Tibial nerve (tissue), 4 donors: Measurements from ENCODE around the gene AURKA.
"Not testable (repeated sequence)": the region's sequence is repeated elsewhere in the genome, so short reads cannot be mapped to it uniquely, and the experiment has no call there.

Source experiments
- CTCF ChIP-seq, 5 experiments: fragments of 200-600 bp in 3 of 5; fragments of 450-650 bp in 2 of 5; sonication (generic) in 3 of 5; IDR thresholded peaks; one replicate each; pipeline ENCODE4 v1.5.1; 2016 to 2019; ENCODE audit warnings: antibody characterized with exemption in 5 of 5, mild to moderate bottlenecking in 3 of 5, moderate library complexity in 2 of 5
- EP300 ChIP-seq, 2 donors: sonication (generic); formaldehyde crosslinking; IDR thresholded peaks; one replicate each; pipeline ENCODE4 v1.6.1; 2017; ENCODE audit warnings: antibody characterized with exemption in 2 of 2, mild to moderate bottlenecking in 1 of 2
- POLR2A ChIP-seq, 2 donors: fragments of 450-650 bp; IDR thresholded peaks; one replicate each; pipeline ENCODE4 v1.6.1; 2017; ENCODE audit warnings: antibody characterized with exemption in 2 of 2, mild to moderate bottlenecking in 2 of 2, moderate library complexity in 2 of 2

GRCh38 chr20:56390396-56390795 is 1.6 kb downstream of the AURKA start:
- not testable (repeated sequence) for TF ChIP-seq CTCF, POLR2A, EP300 (IDR thresholded peaks at IDR 0.05)
